Measurements from ENCODE around the gene GPR35.
"Not testable (repeated sequence)": the region's sequence is repeated elsewhere in the genome, so short reads cannot be mapped to it uniquely, and the experiment has no call there.

The GPR35 gene

DNA sequence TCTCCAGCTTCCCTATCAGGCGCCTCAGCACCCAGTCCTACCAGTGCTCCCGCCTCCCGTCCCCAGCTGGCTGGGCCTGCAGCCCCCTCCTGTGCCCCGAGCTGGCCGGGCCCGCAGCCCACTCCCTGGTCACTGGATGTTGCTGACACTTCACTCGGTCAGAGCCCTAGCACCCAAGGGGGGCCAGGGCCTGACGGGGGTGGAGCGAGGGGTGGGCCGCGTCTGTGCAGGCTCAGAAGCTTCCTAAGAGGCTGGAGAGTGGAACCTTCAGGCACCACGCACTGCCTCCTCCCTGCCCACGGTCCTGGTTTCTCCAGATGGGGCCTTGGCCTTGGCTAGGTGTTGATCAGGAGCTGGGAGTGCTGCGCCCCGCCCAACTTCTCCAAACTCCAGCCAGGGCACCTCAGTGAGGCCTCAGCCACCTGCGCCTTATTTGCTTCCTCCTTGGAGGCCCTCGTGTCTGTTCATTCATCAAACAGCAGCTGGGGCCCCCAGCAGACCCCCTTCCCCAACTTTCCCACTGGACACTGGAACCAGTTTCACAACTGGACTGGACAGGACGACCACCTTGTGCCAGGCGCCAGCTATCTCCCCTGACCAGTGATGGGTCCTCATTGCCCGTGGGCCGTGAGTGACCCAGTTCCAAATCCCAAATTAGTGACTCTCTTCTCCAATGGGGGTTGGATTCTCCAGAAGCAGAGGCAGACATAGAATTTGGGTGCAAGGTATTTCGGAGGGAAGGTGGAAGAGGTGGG lies 22.0 kb upstream of the GPR35 start:
- no peak for DNase-seq

DNA sequence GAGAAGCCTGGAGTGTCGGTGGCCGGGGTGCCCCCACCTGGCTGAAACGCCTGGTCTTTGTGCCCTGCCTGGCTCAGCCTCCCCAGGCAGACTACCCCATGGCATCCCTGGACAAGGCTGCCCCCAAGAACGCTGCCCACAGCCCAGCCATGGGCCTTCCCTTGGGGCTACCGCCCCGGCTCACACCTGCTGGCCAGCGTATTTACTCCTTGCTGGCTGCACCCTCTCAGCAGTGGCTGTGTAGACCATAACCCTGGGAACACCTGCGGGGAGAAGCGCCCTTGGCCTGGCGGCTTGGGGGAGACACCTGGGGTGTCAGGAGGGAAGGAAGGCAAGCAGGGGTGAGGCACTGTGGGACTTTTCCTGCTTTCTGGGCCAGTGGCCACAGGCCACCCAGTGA lies 21.4 kb upstream of the GPR35 start:
- no peak for DNase-seq

DNA sequence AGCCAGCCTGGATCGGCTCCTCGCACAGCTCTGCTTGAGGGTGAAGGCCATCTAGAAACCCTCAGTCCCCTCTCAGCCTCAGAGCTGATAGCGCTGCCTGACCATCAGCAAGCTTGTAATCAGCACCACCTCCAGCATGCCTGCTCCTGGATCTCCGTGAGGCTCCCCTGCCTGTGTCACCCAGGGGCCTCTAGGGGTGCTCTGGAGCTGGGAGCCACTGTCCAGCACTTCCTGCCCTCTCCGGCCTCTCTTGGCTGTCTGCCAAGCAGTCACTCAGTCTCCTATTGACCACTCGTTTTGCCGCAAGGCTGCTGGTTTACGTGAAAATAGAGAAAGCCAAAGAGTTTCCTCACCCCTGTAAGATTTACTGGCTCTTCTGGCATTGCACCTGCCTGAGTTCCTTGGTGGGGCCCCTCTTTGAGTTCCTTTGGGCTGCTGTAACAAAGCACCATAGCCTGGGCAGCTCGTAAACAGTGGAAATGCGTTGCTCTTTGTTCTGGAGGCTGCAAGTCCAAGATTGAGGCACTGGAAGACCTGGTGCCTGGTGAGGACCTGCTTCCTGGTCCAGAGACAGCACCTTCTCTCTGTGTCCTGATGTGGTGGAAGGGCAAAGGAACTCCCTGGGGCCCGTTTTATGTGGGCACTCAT lies 20.9 kb upstream of the GPR35 start:
- no peak for DNase-seq

DNA sequence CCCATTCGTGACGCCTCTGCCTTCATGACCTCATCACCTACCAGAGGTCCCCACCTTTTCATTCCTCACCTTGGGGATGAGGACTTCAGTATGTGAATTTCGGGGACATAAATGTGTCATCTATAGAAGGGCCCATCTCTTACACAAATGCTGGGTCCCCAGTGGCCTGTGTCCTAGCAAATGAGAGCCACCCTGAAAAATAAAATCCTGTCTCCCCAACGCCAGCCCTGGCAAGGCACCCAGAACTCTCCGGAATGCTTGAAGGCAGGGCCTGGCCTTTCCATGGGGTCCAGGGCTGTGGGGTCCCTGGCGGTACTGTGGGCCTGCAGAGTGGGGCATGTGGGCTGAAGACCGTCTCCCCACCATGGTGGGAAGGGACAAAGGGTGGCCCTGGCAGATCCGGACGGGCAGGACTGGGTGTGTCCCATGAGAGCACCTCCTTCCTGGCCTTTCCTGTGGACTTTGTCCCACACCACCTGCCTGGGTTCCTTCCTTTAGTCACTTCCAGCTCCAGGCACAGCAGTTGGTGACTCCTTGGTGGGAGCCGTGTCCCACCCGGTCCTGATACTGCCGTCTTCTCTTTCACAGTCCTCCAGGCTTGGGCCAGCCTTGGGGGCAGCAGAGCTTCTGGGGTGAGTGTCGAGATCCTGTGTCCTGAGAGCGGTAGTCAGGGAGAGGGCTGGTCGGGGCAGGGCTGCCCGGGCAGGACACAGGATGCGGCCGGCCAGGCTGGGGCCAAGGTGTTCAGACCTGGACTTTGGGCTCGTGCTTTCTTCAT lies 20.2 kb upstream of the GPR35 start:
- DNase-seq = no peak

DNA sequence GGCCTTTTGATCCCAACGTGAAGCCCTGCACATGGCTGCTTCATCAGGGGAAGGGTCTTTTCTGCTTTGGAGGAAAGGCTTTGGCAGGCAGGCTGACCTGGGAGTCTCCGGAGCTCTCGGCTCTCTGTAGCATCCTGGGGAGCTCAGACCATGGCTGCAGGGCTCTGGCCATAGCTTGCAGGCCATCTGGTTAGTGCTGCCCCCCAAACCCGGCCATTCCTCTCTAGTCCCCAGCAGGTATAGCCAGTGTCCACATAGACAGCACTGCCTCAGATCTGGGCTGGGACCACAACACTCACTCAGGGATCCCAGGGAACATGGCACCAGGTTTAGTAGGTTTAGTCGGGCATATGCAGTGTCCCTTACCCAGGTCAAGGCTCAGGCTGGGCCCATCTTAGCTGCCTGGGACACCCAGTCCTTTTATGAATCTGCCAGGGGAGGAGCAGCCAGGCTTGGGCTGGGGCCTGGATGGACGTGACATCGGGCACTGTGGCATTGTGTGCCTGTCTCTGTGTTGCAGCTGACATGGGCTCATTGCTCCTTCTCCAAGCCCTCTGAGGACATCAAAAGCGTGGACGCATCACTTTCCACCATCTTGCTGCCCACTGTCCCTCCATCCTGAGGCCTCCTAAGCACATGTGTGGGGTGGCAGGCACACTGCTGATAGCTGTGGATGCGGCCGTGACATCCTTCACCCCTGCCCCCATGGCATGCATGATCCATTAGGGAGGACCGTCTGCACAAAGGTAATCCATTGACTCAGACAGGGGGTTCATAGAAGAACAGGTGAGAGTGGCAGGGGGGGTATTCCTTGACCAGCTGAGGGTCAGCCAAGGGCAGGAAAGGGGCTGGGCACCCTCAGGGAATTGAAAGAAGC lies 19.2 kb upstream of the GPR35 start:
- no peak for DNase-seq

DNA sequence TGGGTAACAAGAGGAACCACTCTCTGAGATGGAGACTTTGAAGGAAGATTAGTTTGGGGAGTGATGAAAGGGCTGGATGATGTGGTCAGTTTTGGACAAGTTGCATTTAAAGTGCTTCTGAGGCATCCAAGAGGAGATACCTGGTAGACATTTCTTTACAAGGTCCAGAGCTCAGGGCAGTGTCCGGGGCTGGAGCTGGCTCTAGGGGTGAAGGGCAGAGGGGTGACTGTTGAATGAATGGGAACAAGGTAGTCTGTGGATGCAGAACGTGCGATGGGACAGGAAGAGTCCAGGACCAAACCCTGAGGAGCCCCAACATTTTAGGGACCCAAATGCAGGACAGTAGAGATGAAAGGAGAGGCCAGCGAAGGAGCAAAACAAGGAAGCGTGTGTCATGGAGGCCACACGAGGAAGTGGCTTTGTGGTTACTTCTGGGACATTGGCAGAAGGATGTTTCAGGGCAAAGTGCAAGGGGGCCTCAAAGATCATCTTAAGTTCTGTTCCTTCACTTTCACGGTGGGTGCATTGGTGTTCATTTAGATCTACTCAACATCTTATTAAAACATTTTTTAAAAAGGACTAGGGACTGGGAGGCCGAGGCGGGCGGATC lies 13.6 kb upstream of the GPR35 start:
- DNase-seq = no peak

DNA sequence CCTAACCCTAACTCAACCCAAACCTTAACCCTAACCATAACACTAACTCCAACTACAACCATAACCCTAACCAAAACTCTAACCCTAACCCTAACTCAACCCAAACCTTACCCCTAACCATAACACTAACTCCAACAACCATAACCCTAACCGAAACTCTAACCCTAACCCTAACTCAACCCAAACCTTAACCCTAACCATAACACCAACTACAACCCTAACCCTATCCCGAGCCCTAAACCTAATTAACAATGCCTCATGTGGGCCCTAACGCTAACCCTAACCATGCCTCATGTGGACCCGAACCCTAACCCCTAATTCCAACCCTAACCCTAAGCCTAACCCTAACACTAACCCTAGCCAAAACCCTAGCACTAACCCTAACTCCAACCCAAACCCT lies 11.5 kb upstream of the GPR35 start:
- DNase-seq = no peak

DNA sequence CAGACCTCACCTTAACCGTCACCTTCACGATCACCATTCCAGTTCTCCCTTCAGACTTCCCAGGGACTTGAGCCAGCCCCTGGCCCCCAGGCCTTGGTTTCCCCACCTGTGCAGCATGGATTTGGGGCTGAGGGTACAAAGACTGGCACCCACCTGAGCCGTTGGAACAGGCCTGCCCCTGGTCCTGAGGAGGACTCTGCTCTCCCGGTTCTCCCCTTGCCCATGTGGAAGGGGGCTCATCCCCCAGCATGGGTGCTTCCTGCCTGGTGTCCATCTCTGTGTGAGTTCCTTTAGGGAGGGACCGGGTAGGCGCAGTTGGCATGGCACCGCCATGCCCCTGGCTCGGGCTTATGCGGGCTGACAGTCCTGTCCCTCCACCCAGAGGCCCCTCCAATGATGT lies 10.9 kb upstream of the GPR35 start:
- DNase-seq = no peak

DNA sequence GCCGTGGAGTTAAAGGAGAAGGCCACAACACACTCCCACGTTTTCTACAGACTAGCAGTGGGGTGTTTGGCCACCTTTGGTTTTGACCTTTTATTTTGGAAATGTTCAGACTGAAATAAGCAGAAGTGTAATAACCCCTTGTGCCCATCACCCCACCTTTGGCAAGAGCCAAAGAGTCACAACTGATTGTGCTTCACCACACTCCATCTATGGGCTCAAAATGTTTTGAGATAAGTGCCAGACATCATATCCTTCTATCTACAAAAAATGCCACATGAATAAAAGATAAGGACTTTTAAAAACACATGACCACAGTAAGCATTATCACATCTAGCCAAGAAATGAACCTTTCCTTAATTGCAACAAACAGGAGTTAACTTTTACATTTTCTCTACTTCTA lies 9.9 kb upstream of the GPR35 start:
- DNase-seq = no peak

DNA sequence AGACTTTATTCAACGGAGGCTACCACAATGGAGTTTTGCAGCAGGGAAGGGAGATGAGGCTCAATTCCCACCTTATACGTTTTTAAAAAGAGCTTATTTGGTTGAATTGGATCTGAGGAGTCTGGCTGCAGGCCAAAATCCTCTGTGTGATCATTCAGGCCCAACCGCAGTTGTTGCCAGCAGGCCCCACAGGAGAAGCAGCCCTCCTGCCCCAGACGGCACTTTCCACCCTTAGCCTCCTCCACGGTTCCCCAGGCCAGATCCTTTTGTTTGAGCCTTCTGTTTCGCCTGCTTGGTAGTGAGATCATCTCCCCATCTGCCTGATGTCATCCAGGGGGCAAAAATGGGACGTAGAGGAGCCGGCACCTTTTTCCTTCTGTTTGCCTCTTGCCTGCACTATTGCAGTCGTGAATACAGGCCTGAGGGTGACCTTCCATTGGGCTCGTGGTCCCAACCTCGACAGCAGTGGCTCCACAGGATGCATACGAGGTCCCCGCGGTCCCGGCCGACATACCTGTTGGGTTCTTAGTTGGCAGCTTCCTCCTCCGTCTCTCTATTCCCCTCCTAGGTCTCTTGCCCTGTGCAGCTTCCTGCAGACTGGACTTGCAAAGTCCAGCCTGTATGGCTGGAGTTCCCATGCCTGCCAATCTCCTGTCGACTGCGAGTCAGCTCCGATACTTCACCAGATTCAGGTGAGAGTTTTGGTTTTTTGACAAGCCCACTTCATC lies 9.3 kb upstream of the GPR35 start:
- DNase-seq = no peak

DNA sequence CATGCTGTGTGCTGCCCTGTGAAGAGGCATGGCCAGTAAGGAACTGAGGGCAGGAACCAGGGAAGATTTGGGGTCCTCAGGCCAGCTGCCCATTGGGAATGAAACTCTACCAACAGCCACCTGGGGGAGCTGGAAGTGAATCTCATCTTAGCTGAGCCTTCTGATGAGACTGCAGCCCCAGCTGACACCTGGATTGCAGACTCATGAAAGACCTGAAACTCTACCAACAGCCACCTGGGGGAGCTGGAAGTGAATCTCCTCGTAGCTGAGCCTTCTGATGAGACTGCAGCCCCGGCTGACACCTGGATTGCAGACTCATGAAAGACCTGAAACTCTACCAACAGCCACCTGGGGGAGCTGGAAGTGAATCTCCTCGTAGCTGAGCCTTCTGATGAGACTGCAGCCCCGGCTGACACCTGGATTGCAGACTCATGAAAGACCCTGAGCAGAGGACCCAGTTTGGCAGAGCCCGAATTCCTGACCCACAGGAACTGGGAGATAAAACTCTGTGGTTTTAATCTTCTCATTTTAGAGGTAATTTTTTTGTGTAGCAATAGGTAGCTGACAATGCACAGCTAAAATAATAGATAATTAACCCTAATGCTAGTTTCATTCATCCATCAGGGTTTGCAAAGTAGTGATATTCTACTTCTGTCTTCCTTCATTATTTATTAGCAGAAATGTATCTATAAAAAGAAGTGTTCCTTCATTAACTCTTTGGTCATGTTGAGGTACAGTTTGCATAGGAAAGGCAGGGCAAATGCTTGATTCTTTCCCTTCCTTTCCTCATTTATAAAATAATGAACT lies 8.2 kb upstream of the GPR35 start:
- not testable (repeated sequence) for DNase-seq

DNA sequence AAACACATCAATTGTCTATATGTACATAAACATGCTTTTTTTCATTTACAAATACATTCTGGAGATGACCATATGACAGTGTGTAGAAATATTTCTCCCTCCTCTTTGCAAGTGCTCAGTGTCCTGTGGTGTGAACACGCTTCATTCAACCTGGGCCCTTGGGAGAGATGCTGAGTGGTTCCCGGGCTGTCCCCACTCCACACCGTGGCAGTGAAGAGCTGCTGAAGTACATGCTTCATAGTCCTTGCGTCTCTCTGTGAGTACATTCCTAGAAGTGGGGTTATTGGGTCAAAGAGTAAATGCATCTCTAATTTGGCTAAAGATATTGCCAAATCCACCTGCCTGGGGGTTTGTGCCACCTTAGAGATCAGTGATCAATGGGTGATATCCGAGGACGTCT lies 6.5 kb upstream of the GPR35 start:
- DNase-seq = no peak

DNA sequence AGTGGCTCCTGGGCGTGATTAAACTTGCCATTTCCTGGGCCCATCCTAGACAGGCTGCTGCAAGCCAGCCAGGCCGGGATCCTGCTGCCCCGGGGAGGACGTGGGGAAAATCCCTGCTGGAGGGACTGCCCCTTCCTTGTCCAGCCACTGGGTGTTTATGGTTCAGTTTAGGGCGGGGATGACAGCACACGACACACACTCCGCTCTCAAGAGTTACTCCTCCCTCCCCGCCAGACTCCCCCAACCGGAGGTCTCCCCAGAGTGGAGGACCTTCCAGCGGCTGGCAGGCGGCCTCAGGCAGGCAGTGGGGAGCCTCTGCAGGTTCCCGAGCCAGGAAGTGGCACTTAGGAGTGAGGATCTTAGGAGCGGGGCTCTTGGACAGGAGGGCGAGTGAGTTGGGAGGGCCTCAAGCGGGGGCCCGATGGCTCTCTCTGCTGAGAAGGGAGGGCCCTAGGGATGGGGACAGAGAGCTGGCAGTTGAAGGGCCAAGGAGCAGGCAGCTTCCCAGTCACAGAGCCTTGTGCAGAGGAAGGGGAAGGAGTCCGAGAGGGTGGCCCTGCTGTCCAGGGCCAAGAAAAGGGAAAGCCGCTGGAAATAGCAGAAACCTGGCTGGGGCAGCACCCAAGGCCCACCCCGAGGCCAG lies 5.7 kb upstream of the GPR35 start:
- no peak for DNase-seq

DNA sequence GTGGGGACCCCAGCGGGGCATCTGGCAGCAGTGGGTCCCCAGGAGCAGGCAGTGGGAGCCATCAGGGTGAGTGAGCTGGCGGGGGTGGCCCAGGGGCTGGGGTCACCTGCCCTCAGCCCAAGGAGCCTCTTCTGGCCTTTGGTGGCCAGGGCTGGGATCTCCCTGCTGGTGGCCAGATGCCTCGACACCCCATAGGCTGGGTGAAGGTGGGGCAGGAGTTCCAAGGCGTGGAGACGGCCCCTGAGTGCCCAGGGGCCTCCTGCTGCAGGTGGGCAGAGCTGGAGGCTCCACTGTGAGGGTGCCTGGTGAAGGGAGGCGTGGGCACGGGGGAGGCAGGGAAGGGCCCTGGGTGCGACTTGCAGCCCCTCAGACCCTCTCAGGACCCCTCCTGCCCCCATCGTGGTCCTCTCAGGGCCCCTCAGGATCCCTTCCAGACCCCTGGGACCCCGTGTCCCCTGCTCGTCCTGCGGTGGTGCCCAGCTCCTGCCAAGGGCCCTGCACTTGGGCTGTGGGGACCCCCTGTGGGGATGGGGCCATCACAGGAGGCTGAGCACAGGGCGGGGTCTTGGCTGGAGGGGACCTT lies 5.0 kb upstream of the GPR35 start:
- DNase-seq = no peak

DNA sequence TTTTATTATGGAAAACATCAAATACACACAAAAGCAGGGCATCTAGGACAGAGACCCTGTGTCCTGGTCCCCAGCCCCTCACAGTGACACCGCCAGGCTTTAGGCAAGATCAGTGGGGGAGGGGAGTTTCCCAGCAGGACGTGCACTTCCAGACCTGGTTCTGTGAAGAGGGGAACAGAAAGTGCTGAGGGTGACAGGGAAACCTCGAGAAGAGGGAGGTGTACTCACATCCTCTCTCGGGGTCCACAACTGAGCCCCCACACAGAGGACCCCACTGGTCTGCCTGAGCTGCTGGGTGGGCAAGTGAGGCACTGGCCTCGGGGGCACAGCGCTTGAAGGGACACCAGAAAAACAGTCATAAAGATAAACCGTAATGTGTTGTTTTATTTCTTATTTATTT lies 4.4 kb upstream of the GPR35 start:
- DNase-seq = no peak

DNA sequence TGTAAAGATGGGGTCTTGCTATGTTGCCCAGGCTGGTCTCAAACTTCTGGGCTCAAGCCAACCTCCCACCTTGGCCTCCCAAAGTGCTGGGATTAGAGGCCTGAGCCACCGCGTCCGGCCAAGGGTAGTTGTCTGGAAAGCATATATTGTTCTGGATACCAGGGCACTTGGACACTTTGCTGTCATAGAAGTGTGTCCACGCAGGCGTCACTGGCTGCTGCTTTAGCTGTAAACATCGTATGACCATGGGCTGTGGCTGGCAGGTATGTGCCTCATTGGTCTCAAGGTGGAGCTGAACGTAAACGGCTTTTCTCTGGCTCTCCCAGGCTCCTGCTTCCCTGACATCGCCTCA lies 3.2 kb upstream of the GPR35 start:
- no peak for DNase-seq

DNA sequence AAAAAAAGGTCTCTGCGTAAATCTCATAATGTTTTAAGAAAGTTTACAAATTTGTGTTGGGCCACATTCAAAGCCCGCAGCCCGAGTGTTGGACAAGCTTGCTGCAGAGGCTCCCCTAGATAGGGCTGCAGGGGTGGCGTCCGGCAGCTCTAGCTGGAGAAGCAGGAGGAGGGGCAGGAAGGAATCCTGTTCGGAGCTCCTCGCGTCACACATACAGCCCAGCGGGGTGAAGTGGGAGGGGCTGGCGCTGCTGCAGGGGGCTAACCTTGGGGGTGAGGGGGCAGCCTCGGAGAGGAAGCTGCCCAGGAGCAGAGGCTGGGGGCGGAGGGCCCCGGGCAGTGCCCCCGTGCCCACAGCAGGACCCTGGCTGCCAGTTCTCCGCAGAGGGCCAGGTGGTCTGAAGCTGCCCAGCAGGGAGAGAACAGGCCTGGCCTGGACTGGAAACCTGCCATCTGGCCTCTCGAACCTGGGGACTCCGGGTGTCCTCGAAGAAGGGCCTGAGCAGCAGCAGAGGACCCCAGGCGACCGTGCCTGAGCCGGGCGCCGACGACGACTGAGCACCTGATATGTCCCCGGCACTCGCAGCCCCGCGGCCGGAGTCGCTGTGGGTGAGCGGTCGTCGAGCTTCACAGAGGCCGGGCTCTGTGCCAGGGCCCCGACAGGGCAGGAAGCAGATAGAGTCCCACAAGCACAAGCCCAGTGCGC lies 2.6 kb upstream of the GPR35 start:
- DNase-seq = peak in 1 of 2 donors; percentile 43

DNA sequence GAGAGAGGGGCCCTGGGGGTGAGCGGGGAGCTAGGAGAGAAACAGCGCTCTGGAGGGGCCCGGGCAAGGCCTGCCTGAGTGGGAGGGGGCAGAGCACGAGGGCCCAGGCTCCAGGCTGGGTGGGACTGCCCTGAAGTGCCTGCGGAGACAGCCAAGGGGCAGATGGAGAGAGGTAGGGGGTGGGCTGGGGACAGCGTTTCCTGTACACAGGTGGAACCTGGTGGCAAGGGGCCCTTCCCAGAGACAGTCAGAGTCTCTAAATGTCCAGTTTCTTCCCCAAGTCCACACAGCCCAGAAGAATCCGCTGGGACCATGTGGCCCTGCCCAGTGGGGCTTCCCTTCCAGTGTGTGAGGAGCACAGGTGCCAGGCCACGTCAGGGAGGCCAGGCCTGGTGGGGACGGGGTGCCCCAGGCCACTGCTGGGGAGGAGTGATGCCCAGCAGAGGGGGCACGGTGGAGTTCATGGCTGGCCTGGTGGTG lies 1.7 kb upstream of the GPR35 start:
- DNase-seq = no peak

All from activated CD4-positive, alpha-beta T cell treated with anti-CD3 and anti-CD28 coated beads for 4 hours (primary cell).